T-helper 2 cell treated with Interferon-gamma antibody and Interleukin-4, amounts not matched to agents 100 ng/mL and 5 ng/mL, for 36 hours (primary cell): ENCODE results near the gene PCDHB8. TPM values are rescaled to one million over a fixed set of nuclear protein-coding genes. Genes with fewer than 3 reads are reported as not detected.
"Not testable (repeated sequence)": the region's sequence is repeated elsewhere in the genome, so short reads cannot be mapped to it uniquely, and the experiment has no call there.

ENCODE experiments used
- intact Hi-C: fragments of 100-400 bp; cut with micrococcal nuclease; formaldehyde crosslinking; loops from one replicate; pipeline ENCODE4 v1.15.1; 2023
- total RNA-seq: library from RNA; stranded (reverse); gene quantifications from 2 replicates; pipeline ENCODE4 v1.2.3, GENCODE V29; 2022

The PCDHB8 gene
- total RNA-seq, 1 donor from 2014 or later, result not detected

DNA sequence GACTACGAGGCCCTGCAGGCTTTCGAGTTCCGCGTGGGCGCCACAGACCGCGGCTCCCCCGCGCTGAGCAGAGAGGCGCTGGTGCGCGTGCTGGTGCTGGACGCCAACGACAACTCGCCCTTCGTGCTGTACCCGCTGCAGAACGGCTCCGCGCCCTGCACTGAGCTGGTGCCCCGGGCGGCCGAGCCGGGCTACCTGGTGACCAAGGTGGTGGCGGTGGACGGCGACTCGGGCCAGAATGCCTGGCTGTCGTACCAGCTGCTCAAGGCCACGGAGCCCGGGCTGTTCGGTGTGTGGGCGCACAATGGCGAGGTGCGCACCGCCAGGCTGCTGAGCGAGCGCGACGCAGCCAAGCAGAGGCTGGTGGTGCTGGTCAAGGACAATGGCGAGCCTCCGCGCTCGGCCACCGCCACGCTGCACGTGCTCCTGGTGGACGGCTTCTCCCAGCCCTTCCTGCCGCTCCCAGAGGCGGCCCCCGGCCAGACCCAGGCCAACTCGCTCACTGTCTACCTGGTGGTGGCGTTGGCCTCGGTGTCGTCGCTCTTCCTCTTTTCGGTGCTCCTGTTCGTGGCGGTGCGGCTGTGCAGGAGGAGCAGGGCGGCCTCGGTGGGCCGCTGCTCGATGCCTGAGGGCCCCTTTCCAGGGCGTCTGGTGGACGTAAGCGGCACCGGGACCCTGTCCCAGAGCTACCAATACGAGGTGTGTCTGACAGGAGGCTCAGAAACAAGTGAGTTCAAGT lies 6.7 kb downstream of the PCDHB8 start:
- intact Hi-C loops, result not testable (repeated sequence)

- intact Hi-C loops, result no loop called here
Observed at GRCh38 chr5:141186897-141187512, 9.4 kb downstream of the PCDHB8 start, which contains the start of gene PCDHB9. PCDHB9 (plus strand) TSS chr5:141187161; CDS start chr5:141187319, 158 bp downstream.

DNA sequence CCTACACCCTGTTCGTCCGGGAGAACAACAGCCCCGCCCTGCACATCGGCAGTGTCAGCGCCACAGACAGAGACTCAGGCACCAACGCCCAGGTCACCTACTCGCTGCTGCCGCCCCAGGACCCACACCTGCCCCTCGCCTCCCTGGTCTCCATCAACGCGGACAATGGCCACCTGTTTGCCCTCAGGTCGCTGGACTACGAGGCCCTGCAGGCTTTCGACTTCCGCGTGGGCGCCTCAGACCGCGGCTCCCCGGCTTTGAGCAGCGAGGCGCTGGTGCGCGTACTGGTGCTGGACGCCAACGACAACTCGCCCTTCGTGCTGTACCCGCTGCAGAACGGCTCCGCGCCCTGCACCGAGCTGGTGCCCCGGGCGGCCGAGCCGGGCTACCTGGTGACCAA lies 11.1 kb downstream of the PCDHB8 start:
- intact Hi-C loops, result not testable (repeated sequence)

GRCh38 chr5:141189131-141189530 lies 11.5 kb downstream of the PCDHB8 start:
- intact Hi-C loops, result not testable (repeated sequence)

DNA sequence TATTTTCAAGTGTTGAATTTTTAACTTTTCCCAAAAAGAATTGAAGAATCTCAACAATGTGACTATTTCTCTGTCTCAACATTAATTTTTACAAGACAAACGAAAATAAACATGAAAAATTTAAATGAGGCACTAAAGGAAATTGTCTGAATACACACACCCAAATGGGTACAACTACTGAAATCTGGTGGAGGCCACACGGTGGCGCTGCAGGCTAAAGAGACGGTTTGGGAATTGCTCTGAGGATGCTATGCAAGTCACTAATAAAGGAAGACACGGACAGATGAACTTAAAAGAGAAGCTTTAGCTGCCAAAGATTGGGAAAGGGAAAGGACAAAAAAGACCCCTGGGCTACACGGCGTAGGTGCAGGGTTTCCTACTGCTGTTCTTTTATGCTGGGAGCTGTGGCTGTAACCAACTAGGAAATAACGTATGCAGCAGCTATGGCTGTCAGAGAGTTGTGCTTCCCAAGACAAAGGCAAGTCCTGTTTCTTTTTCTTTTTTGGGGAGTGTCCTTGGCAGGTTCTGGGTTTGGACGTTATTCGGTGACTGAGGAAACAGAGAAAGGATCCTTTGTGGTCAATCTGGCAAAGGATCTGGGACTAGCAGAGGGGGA lies 14.6 kb downstream of the PCDHB8 start, which contains the start of gene PCDHB10:
PCDHB10 (plus strand) TSS at position 244 of the 616 bp plus-strand sequence; CDS start at position 444, 200 bp downstream.
- intact Hi-C loops, result no loop called here

DNA sequence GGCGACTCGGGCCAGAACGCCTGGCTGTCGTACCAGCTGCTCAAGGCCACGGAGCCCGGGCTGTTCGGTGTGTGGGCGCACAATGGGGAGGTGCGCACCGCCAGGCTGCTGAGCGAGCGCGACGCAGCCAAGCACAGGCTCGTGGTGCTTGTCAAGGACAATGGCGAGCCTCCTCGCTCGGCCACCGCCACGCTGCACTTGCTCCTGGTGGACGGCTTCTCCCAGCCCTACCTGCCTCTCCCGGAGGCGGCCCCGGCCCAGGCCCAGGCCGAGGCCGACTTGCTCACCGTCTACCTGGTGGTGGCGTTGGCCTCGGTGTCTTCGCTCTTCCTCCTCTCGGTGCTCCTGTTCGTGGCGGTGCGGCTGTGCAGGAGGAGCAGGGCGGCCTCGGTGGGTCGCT lies 16.7 kb downstream of the PCDHB8 start:
- intact Hi-C loops, result not testable (repeated sequence)

- intact Hi-C loops, result no loop called here
Observed at GRCh38 chr5:141196363-141196762, 18.8 kb downstream of the PCDHB8 start.

- intact Hi-C loops, result no loop called here
Observed at GRCh38 chr5:141199359-141200235, 22.0 kb downstream of the PCDHB8 start, which contains the start of gene PCDHB11. PCDHB11 (plus strand) TSS chr5:141199627; CDS start chr5:141199775, 148 bp downstream.

GRCh38 chr5:141201126-141201525 lies 23.5 kb downstream of the PCDHB8 start:
- intact Hi-C loops, result not testable (repeated sequence)

DNA sequence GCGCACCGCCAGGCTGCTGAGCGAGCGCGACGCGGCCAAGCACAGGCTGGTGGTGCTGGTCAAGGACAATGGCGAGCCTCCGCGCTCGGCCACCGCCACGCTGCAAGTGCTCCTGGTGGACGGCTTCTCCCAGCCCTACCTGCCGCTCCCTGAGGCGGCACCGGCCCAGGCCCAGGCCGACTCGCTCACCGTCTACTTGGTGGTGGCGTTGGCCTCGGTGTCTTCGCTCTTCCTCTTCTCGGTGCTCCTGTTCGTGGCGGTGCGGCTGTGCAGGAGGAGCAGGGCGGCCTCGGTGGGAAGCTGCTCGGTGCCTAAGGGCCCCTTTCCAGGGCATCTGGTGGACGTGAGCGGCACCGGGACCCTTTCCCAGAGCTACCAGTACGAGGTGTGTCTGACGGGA lies 24.1 kb downstream of the PCDHB8 start:
- intact Hi-C loops, result not testable (repeated sequence)

- intact Hi-C loops, result no loop called here
Observed at GRCh38 chr5:141208478-141208877, 30.9 kb downstream of the PCDHB8 start, which contains the start of gene PCDHB12. PCDHB12 (plus strand) TSS chr5:141208719; CDS start chr5:141208908, 189 bp downstream.

DNA sequence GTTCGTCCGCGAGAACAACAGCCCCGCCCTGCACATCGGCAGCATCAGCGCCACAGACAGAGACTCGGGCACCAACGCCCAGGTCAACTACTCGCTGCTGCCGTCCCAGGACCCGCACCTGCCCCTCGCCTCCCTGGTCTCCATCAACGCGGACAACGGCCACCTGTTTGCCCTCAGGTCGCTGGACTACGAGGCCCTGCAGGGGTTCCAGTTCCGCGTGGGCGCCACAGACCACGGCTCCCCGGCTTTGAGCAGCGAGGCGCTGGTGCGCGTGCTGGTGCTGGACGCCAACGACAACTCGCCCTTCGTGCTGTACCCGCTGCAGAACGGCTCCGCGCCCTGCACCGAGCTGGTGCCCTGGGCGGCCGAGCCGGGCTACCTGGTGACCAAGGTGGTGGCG lies 32.7 kb downstream of the PCDHB8 start:
- intact Hi-C loops, result not testable (repeated sequence)

GRCh38 chr5:141210849-141211248 lies 33.3 kb downstream of the PCDHB8 start:
- intact Hi-C loops, result not testable (repeated sequence)

DNA sequence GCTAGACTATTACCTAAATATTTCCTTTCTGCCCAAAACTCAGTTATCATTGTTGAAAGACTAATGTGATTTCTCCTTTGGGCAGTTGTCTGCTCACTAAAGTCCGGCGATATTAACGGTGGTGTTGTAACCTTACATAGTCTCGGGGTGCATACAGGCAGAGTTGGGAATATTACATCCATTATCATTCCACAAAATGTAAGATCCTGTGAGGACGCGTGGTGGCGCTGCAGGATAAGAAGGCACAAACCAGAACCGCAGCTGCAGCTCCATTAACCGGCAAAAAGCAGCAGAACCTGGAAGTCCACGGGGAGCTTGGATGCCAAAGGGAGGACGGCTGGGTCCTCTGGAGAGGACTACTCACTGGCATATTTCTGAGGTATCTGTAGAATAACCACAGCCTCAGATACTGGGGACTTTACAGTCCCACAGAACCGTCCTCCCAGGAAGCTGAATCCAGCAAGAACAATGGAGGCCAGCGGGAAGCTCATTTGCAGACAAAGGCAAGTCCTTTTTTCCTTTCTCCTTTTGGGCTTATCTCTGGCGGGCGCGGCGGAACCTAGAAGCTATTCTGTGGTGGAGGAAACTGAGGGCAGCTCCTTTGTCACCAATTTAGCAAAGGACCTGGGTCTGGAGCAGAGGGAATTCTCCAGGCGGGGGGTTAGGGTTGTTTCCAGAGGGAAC lies 36.2 kb downstream of the PCDHB8 start, which contains the start of gene PCDHB13:
PCDHB13 (plus strand) TSS at position 264 of the 684 bp plus-strand sequence; CDS start at position 469, 205 bp downstream.
- intact Hi-C loops, result not testable (repeated sequence)

- intact Hi-C loops, result not testable (repeated sequence)
Observed at GRCh38 chr5:141214583-141214982, 37.0 kb downstream of the PCDHB8 start.

GRCh38 chr5:141215504-141215903 lies 37.9 kb downstream of the PCDHB8 start:
- intact Hi-C loops, result not testable (repeated sequence)

- intact Hi-C loops, result not testable (repeated sequence)
Observed at GRCh38 chr5:141216035-141216434, 38.4 kb downstream of the PCDHB8 start.

GRCh38 chr5:141223112-141223783 lies 45.7 kb downstream of the PCDHB8 start, which contains the start of gene PCDHB14:
PCDHB14 (plus strand) TSS chr5:141223343; CDS start chr5:141223506, 163 bp downstream.
- intact Hi-C loops, result no loop called here

GRCh38 chr5:141224844-141225243 lies 47.3 kb downstream of the PCDHB8 start:
- intact Hi-C loops, result not testable (repeated sequence)
